HG03175 (cell line): ENCODE measurements around the gene GDI1.

Experiments
- ATAC-seq: cut with Tn5 transposase; IDR thresholded peaks from one replicate; pipeline ENCODE4 v1.9.1; 2021; ENCODE audit warnings: mild to moderate bottlenecking, moderate library complexity; ENCODE audit not compliant: unreplicated experiment

Gene GDI1

GRCh38 chrX:154436374-154436982, 476 bp upstream of the GDI1 start:
- peak; percentile 44 for ATAC-seq

- no peak for ATAC-seq
These were observed 1.3 kb downstream of the GDI1 start for GRCh38 chrX:154437971-154438893.

- ATAC-seq = no peak
These were observed 2.9 kb downstream of the GDI1 start for GRCh38 chrX:154439841-154440240.

- no peak for ATAC-seq
These were observed 3.8 kb downstream of the GDI1 start for GRCh38 chrX:154440623-154441357.

GRCh38 chrX:154441564-154441963, 4.6 kb downstream of the GDI1 start:
- ATAC-seq = no peak

GRCh38 chrX:154441984-154442707, 5.2 kb downstream of the GDI1 start:
- ATAC-seq = no peak

GRCh38 chrX:154443479-154443910, 6.5 kb downstream of the GDI1 start:
- no peak for ATAC-seq

- peak; percentile 85 for ATAC-seq
These were observed 7.2 kb downstream of the GDI1 start, which contains the start of gene FAM50A for GRCh38 chrX:154443992-154444754. Gene FAM50A (plus strand): TSS chrX:154444141. CDS start chrX:154444236, 95 bp downstream.

GRCh38 chrX:154444755-154445246, 7.8 kb downstream of the GDI1 start:
- no peak for ATAC-seq

GRCh38 chrX:154445776-154446175, 8.8 kb downstream of the GDI1 start:
- no peak for ATAC-seq

- no peak for ATAC-seq
These were observed 9.5 kb downstream of the GDI1 start for GRCh38 chrX:154446430-154446829.

GRCh38 chrX:154448484-154448883, 11.5 kb downstream of the GDI1 start:
- no peak for ATAC-seq

- no peak for ATAC-seq
These were observed 12.7 kb downstream of the GDI1 start for GRCh38 chrX:154449618-154450017.

GRCh38 chrX:154450312-154450711, 13.4 kb downstream of the GDI1 start:
- ATAC-seq = no peak

GRCh38 chrX:154452823-154453222, 15.9 kb downstream of the GDI1 start:
- no peak for ATAC-seq

GRCh38 chrX:154457491-154458115, 20.6 kb downstream of the GDI1 start:
- ATAC-seq = peak; percentile 49

- ATAC-seq = peak; percentile 52
These were observed 21.4 kb downstream of the GDI1 start, which contains the start of gene PLXNA3 for GRCh38 chrX:154458116-154458953. Gene PLXNA3 (plus strand): TSS chrX:154458281. CDS start chrX:154460184, 1,903 bp downstream.
